HG02763 (cell line): ENCODE data around the gene SLC27A6.
"Not testable (repeated sequence)": the region's sequence is repeated elsewhere in the genome, so short reads cannot be mapped to it uniquely, and the experiment has no call there.

Experiments used
- ATAC-seq: cut with Tn5 transposase; IDR thresholded peaks from one replicate; pipeline ENCODE4 v1.9.1; 2021; ENCODE audit warnings: mild to moderate bottlenecking, moderate library complexity; ENCODE audit not compliant: unreplicated experiment

SLC27A6 gene, protein sequence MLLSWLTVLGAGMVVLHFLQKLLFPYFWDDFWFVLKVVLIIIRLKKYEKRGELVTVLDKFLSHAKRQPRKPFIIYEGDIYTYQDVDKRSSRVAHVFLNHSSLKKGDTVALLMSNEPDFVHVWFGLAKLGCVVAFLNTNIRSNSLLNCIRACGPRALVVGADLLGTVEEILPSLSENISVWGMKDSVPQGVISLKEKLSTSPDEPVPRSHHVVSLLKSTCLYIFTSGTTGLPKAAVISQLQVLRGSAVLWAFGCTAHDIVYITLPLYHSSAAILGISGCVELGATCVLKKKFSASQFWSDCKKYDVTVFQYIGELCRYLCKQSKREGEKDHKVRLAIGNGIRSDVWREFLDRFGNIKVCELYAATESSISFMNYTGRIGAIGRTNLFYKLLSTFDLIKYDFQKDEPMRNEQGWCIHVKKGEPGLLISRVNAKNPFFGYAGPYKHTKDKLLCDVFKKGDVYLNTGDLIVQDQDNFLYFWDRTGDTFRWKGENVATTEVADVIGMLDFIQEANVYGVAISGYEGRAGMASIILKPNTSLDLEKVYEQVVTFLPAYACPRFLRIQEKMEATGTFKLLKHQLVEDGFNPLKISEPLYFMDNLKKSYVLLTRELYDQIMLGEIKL

DNA sequence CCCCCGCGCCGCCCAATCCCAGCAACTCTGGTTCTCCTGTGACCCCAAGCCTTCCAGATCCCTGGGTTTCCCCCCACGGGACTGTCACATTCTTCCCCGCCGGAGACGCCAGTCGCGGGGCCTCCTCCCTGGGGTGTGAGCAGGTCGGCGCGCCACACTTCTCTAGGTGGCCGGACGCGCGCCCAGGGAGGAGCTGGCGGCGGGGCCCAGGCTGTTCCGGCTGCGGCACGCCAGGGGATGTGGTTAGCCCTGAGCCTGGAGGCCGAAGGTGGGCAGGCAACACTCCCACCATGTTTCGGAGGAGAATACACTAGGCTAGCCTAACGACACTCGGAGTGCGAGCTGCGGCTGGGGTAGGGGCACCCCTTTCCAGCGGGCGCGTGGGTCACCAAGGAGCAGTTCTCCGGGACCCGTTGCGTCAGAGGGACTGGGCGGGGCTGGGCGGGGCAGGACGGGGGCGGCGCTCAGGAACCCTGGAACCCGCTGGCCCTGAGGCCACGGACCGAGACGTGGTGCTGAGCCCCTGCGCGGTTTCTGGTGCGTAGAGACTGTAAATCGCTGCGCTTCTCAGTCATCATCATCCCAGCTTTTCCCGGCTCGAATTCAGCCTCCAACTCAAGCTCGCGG, at the start of gene SLC27A6:
Gene SLC27A6, plus strand, starts transcription at position 478 of the 627 bp plus-strand sequence. CDS start 650 bp downstream, outside the sequence.
- ATAC-seq = no peak

DNA sequence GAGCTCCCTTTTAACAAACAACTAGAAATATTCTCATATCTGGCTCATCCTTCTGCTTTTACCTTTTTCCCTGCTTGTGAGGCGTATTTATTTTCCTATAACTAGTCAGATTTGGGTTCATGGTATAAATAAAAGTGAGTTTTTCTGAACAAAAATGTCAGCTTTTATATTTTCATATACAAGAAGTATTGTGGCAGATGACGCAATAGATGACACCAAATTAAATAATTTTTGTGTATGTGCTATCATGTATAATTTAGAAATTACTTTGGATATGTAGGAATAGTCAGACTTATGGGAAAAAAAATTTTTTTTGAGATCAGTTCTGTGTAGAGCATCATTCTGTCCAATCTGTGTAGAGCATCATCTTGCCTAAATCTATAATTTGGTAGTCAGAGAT, 45.7 kb upstream of the SLC27A6 start:
- no peak for ATAC-seq

DNA sequence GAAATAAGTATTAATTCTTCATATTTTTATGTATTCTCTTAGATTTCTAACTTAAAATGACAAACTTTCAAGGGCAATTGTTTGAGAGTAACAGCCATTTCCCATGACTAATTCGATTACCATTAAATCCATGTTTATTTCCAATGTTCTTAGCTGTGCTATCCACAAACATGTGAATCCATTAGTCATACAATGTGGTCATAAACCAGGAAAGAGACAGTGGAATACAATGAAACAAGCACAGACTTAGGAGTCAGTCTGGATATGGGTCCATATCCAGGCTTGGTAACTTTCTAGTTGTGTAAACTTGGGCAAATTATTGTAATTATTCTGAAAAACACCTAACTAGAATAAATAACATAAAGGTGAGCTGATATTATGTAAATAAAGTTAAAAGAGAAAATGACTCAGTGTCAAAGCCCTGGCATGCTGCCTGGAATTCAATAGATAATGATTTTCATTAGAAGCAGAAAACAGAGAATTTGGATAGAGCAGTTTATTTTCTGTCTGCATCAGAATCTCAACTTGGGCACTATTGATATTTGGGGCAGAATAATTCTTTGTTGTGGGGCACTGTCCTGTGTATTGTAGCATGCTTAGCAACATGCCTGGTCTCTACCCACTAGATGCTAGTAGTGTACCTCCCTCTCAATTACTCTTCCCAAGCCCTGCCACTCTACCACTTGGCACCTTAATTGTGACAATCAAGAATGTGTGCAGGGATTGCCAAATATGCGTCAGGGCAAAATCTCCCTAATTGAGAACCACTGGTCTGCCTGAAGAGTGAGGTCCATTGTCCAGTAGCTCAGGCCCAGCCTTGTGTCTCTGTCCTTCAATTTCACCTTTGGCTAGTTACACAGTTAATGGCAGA, 44.7 kb upstream of the SLC27A6 start:
- ATAC-seq = no peak

DNA sequence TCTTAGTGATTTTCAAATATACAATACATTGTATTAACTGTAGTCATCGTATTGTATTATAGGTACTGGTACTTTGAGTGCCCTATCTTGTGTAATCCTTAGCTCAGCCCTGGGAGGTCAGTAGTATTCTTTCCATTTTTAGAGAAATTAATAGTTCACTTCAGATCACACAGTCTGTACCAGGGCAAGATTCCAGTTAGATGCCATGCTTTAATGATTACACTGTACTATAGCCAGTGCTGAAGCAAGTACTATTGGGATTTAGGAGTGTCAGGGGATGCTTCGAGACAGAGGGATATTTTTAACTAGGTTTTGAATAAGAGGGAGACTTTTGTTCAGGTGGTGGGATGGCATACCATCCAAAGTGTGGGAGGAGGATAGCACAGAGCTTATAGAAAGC, 41.0 kb upstream of the SLC27A6 start:
- ATAC-seq = no peak

DNA sequence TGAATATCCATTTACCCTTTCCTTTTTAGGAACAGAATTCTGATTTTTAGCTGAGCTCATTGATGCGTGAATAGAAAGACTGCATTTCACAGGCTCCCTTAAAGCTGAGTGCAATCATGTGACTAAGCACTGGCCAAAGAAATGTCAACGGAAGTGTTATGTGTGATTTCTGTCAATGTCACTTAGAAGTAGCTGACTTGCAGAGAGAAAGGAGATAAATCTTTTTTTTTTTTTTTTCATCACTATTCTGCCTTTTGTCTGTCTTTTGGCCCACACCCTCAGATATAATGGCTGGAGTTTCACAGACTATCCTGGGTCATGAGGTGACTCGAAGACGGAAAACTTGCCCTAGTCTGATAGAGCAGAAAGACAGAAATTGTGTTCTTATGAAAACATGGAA, 39.3 kb upstream of the SLC27A6 start:
- ATAC-seq = no peak

DNA sequence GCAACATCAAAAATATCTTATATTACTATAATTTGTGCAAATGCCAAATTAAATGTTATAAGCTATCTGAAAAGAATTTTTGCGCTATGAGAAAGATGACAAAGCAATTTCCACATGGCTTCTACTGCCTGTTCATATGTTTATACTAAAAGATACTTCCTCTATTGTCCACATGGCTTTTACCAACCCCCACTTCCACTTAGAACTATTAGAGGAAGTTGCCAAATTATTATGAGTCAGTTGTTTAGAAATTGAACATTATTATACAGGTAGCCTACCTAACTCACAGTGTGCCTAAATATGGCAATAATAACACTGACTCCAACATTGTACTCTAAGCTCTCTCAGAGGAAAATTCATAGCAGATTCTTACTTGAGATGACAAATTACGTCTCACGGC, 37.6 kb upstream of the SLC27A6 start:
- ATAC-seq = no peak

DNA sequence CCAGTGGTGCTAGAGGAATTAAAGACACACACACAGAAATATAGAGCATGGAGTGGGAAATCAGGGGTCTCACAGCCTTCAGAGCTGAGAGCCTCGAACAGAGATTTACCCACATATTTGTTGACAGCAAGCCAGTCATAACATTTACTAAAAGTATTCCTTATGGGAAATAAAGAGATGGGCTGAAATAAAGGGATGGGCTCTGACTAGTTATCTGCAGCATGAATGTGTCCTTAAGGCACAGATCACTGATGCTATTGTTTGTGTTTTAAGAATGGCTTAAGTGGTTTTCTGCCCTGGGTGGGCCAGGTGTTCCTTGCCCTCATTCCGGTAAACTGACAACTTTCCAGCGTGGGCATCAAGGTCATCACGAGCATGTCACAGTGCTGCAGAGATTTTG, 33.1 kb upstream of the SLC27A6 start:
- ATAC-seq = not testable (repeated sequence)

DNA sequence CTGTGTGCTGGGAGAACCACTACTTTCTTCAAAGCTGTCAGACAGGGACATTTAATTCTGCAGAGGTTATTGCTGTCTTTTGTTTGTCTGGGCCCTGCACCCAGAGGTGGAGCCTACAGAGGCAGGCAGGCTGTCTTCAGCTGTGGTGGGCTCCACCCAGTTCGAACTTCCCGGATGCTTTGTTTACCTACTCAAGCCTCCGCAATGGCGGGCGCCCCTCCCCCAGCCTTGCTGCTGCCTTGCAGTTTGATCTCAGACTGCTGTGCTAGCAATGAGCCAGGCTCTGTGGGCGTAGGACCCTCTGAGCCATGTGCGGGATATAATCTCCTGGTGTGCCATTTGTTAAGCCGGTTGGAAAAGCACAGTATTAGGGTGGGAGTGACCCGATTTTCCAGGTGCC, 22.2 kb upstream of the SLC27A6 start:
- not testable (repeated sequence) for ATAC-seq

DNA sequence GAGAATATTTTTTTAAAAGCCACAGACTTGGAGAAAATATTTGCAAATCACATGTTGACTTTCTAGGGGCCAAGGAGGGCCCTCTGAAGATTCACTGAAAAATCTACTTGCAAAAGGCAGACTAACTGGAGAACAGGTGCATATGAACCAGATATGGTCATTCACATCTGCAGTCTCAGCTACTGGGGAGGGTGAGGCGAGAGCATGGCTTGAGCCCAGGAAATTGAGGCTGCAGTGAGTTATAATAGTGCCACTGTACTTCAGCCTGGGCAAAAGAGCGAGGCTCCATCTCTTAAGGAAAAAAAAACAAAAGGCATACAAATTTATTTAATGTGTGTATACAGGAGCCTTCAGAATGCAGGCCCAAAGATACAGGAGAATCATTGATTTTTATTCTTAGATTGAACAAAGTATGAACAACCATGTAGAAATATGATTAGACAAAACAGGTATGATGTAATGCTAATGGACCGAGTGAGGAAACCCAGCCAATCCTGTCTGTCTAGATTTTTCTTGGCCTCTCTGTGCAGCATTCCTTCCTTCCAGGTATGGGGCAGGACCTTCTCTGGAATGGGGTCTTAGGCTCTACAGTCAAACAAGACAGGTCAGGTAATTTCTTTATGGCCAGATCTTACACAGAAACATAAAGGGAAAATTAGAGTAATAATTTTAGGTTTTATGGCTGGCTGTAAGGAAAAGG, 15.3 kb upstream of the SLC27A6 start:
- no peak for ATAC-seq

DNA sequence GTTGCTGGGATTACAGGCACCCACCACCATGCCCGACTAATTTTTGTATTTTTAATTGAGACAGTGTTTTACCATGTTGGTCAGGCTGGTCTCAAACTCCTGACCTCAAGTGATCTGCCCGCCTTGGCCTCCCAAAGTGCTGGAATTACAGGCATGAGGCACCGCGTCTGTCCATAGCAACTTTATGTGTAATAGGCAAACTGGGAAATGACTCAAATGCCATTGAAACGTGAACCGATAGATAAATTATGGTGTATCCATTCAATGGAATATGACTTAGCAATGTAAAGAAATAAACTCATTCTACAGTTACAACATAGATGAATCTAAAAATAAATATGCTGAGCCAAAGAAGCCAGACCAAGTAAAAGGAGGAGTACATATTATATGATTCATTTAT, 14.0 kb upstream of the SLC27A6 start:
- ATAC-seq = not testable (repeated sequence)

DNA sequence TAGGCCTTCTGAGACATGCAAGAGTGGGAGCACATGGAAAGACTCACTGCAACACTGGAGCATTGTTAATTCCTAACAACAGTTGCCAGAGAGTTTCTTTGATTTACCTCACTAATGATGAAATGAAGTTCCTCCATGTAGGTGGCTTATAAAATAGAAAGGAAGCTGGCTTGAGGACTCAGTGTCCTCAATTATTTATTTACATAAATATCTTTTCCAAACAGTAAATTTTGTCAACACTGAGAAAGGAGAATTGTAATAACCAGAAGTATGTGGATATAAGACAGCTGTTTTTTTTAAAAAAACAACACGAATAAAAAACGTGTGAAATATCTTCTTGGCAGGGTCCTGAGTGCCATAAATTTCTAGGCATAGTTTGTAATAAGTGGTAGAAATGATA, 9.1 kb upstream of the SLC27A6 start:
- no peak for ATAC-seq

DNA sequence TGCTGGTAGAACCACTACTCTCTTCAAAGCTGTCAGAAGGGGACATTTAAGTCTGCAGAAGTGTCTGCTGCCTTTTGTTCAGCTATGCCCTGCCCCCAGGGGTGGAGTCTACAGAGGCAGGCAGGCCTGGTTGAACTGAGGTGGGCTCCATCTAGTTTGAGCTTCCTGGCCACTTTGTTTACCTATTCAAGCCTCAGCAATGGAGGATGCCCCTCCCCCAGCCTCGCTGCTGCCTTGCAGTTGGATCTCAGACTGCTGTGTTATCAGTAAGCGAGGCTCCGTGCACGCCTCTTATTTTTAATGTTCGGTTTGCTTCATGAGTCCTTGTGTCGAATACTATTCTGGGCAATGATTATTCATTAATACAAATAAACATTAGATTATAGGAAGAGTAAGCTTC, 3.1 kb upstream of the SLC27A6 start:
- no peak for ATAC-seq

DNA sequence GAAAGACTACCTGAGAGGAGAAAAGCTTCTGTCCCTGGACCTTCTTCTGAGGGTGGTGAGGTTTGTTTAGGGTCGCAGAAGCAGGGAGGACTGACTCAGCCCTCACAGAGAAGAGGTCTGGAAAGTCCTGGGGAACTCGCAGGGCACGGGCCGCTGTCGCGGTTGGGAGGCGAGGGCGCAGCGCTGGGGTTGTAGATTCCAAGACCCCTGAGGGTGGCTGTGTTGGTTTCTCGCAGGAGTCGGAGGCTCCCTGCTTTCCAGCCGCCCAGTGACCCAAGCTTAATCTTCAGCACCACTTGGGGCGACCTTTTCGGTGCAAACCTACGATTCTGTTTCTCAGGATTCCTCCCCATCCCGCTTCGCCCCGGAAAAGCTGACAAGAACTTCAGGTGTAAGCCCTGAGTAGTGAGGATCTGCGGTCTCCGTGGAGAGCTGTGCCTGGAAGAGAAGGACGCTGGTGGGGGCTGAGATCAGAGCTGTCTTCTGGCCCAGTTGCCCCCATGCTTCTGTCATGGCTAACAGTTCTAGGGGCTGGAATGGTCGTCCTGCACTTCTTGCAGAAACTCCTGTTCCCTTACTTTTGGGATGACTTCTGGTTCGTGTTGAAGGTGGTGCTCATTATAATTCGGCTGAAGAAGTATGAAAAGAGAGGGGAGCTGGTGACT, 482 bp downstream of the SLC27A6 start:
- no peak for ATAC-seq

DNA sequence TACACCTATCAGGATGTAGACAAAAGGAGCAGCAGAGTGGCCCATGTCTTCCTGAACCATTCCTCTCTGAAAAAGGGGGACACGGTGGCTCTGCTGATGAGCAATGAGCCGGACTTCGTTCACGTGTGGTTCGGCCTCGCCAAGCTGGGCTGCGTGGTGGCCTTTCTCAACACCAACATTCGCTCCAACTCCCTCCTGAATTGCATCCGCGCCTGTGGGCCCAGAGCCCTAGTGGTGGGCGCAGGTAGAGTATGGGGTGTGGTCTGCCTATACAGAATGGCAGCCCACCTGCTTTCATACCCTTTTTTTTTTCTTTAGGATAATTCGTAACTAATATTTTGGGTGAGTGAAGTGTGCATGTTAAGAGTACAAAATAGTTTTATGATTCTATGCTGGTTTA, 1.1 kb downstream of the SLC27A6 start:
- ATAC-seq = no peak

DNA sequence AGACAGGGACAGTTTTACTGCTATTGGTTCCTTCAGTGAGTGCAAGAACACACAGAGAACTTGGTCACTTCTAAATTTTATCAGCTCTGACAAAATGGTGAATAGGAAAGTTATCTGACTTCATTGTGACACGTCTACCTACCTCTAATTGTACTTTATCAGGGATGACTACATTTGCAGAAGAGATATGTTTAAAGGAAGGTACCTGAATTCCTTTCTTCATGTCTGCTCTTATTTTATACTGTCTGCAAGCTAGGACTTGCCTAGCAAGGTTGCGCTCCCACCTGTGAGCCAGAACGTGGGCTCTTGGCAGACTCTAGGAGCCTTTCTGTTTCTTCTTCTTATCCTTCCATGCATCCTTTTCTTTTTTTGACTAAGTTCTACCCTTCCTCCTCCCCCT, 1.6 kb downstream of the SLC27A6 start:
- no peak for ATAC-seq

DNA sequence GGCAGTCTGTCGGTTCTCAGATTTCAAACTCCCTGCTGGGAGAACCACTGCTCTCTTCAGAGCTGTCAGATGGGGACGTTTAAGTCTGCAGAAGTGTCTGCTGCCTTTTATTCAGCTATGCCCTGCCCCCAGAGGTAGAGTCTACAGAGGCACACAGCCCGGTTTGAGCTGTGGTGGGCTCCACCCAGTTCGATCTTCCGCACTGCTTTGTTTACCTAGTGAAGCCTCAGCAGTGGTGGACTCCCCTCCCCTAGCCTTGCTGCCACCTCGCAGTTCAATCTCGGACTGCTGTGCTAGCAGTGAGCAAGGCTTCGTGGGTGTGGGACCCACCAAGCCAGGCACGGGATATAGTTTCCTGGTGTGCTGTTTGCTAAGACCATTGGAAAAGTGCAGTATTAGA, 8.0 kb downstream of the SLC27A6 start:
- ATAC-seq = no peak

DNA sequence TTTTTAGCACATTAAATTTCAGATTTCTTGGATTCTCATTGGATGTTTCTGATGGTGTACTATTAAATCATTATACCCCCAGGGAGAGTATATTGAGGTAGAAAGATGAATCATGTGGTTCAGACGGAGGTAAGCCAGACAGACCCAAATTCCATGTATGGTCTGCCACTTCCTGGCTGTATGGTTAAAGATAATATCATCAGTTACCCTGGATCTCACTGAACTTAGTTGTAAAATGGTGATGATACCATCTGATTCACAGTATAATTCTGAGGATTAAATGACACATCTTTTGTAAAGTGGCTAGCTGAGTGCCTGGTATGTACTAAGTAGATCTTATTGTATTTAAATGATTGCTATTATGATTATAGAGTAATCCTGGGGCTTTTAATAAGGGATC, 9.3 kb downstream of the SLC27A6 start:
- ATAC-seq = no peak

DNA sequence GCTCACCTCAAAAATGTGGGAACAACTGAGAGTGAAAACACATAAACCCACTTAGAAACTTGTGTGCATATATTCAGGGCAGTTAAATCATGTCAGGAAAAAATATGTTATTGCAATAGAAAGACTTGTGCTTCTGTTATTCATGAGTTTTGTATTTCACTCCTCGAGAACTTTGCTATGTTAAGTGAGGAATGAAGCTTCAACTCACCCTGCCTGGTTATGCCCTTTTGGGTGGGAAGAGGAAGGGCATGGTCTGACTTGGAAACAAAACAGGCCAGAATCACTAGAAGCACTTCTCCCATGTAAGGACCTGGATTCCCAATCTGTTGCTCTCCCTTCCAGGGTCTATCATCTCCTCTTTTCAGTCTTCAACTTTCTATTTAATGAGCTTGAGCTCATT, 14.5 kb downstream of the SLC27A6 start:
- no peak for ATAC-seq

DNA sequence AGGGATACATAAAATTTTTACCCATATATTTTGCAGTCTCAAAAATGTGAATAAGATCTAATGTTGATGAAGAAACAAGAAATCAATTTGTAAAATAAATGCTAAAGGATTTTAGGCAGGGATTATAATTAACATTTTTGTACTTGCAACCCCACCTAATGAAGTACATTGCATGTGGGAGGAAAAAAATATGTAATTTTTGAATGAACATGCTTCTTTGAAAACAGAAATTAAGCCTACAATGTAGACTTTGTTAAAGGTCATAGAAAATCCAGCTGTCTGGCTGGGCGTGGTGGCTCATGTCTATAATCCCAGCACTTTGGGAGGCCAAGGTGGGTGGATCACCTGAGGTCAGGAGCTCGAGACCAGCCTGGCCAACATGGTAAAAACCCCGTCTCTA, 15.6 kb downstream of the SLC27A6 start:
- ATAC-seq = no peak

DNA sequence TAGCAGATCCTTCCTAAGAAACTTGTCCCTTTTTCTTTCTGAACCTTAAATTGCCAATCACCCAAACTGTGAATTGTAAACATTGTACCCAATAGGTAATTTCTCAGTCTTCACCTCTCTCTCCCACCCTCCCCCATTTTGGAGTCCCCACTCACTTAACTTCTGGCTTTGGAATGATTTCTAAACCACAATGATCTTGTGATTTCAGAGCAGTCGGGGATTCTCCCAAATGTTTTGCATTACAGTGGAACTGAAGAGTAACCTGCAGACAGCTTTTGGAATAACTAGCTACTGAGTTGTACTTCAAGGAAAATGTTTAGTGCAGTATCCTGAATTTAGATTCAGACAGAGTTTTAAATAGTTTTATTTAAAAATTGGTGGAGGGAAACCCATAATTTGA, 19.2 kb downstream of the SLC27A6 start:
- no peak for ATAC-seq
